GM21423 (cell line): ENCODE measurements around the gene MPP1.
"Not testable (repeated sequence)": the region's sequence is repeated elsewhere in the genome, so short reads cannot be mapped to it uniquely, and the experiment has no call there.

ENCODE experiments used
- ATAC-seq: cut with Tn5 transposase; IDR thresholded peaks from one replicate; pipeline ENCODE4 v1.9.1; 2021; ENCODE audit warnings: mild to moderate bottlenecking, moderate library complexity; ENCODE audit not compliant: unreplicated experiment

The MPP1 gene

DNA sequence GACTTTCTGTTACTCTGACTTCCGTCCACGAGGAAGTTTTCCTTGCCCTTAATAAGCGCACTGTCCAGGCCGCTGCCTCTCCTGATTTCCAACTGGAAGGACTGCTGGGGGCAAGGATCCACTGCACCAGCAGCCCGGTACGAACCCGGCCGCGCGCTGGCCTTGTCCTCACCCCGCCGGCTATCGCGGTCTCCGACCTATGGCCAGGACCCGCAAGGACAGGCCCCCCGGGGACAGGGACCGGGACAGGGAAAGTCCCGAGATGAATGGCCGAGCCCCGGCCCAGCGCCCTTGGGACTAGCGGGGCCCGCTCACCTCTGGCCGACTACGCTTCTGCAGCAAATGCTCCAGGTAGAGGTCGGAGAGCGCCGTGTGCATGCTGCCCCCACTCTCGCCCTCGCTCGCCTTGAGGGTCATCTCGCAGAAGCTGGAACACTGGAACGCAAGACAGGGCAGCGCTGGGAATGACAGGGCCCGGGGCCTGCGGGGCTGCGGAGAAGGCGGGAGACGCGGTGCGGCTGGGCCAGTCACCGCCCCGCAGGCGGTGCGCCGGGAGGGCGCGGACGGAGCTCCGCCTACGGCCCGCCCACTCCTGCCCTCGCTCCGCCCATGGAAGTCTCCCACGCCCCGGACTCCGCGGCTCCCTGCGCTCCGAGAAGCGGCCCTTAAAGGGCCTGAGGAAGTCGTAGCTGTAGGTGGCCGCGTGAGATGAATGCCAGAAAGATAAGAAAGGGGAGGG lies at the start of gene MPP1:
MPP1 (minus strand) TSS at position 529 of the 739 bp plus-strand sequence; CDS start at position 417, 112 bp downstream.
- peak; percentile 94 for ATAC-seq

DNA sequence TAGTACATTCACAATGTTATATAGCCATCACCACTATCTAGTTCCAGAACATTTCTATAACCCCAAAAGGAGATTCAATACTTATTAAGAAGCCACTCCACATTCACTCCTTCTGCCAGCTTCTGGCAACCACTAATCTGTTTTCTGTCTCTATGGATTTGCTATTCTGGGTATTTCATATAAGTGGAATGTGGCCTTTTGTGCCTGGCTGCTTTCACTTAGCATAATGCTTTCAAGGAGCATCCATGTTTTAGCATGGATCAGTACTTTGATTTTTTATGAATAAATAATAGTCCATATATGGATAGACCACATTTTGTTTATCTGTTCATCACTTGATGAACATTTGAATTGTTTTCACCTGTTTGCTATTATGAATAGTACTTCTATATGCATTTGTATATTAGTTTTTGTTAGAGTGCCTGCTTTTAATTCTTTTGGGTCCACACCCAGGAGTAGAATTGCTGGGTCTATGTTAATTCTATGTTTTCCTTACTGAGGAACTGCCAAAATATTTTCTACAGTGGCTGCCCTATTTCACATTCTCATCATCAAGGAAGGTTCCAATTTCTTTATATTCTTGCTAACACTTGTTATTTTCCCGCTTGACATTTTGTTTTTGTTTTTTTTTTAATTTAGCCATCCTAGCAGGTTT lies 45.8 kb upstream of the MPP1 start:
- ATAC-seq = no peak

DNA sequence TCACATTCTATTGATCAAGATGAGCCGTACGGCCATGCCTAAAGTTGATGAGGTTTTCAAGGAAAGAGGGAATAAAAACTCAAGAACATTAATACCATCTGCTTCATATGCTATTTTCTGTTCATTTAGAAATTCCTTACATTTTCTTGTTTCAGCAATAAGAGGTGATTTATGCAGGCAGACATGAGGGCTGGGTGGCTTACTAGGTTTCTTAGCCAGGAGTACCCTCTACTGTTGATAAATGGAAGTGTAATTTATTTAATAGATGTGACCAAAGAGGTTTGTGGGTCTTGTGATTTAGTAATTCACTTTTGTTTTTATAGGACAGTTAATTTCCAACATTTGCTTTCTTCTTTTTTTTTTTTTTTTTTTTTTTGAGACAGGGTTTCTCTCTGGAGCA lies 35.6 kb upstream of the MPP1 start:
- ATAC-seq = no peak

DNA sequence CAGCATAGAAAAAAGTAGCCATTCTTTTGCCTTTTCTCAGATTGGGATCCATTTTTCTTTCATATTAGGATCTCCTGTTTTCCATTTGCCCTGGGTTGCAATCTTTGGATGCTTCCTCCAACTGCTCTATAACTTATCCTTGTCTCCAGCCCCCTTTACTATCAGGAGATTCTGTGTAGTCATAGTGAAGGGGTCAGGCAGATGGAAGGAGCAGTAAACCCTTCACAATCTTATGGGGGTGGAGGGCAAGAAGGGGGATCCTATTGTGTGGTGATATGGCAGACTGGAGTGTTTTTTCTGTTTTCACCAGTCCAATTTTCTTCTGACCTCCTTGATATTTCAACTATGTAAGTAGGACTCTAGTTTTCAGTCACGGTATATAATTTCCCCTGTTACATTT lies 30.9 kb upstream of the MPP1 start:
- ATAC-seq = no peak

DNA sequence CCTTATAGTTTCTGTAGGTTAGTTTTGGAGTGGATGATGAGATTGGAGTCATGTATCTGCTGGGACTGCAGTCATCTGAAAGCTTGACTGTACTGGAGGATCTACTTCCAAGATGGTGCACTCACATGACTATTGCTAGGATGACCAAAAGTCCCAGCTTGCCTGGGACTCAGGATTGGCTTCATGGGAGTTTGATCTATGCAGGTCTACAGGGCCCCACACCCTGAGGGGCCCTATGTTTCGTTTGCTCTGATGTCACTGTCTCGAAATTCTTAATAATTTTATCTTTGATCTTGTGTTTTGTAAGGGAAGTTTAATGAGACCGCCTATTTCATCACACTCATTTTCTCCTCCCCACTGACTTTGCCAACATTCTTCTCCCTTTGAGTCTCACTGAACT lies 29.3 kb upstream of the MPP1 start, which contains the start of gene SMIM9:
SMIM9 (minus strand) TSS at position 101 of the 400 bp plus-strand sequence. CDS start 3,806 bp downstream, outside the sequence.
- ATAC-seq = no peak

DNA sequence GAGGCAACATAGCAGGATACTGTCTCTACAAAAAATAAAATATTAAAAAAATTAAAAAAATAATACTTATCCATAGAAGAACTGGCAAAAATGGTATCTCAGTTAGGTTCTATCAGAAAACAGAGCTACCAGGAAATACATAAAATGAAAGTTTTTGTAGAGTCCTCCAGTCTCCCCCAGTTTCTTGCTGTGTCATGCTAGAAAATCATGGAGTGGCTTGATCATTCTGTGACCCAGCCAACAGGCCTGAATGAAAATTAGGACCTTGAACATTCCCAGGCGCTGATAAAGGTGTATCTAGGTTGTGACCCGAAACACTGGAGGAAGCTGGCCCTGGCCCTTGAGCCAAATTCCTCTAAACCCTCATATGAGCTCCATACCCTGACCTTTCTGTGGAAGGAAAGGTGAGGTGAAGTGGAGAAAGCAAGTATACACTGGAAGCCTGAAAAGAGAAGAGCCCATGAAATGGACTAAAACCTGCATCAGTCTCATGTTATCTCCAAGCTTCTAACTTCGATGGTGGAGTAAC lies 28.5 kb upstream of the MPP1 start:
- no peak for ATAC-seq

DNA sequence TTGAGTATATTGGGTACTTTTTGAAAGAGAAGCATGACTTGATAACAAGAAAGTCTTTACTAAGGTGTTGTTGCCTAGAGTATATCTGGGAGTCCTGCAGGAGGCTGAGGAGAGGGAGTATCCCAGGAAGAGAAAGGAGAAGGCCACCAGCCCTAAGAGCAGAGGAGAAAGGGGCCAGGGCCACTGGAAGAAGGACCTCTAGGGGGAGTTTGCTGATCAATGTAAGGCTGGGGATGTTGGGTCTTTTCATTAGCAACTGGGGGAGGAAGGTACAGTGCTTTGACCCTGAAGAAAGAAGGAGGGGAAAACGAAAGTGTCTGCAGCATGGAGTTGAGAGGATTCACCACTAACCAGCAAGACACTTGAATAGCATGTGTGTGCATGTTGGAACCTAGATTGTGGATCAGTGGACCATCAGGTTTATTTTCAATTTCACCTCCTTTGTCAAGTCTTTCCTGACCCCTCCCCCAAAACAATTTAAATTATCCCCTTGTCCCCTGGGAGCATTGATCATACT lies 24.7 kb upstream of the MPP1 start:
- ATAC-seq = no peak

DNA sequence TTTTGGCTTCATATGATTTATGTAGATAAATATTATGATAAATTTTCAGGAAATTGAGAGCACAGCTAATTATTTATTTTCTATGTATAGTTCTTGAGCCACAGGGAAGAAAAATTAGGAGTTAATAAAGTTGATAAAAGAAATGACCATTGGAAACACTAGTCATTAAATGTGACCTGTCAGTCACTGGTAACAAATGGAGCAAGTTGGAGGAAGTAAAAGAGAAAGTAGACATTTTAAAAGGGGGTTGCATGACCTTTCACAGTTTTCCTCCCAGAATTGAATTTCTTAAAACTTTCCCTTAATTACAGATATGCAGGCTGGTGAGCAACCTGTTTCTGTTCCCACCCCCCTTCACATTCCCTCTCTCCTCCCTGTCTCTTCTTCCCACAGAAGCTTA lies 23.8 kb upstream of the MPP1 start:
- no peak for ATAC-seq

DNA sequence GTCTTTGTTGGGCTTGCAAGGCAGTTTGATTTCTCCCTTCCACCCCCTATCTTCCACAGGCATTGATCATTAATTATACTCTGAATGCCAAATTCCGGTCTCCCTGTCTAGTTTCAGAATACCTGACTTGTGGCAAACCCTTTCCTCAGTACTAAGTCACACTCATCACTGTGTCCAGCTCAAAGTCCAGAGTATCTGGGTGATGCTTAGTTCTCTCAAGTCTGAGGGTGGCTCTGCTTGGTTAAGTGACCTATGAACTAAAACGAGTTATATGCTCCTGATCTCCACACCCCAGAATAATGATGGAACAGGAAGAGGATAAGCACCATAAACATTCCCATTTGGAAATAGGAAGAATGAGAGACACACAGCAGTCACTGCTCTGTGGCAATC lies 22.7 kb upstream of the MPP1 start:
- ATAC-seq = no peak

DNA sequence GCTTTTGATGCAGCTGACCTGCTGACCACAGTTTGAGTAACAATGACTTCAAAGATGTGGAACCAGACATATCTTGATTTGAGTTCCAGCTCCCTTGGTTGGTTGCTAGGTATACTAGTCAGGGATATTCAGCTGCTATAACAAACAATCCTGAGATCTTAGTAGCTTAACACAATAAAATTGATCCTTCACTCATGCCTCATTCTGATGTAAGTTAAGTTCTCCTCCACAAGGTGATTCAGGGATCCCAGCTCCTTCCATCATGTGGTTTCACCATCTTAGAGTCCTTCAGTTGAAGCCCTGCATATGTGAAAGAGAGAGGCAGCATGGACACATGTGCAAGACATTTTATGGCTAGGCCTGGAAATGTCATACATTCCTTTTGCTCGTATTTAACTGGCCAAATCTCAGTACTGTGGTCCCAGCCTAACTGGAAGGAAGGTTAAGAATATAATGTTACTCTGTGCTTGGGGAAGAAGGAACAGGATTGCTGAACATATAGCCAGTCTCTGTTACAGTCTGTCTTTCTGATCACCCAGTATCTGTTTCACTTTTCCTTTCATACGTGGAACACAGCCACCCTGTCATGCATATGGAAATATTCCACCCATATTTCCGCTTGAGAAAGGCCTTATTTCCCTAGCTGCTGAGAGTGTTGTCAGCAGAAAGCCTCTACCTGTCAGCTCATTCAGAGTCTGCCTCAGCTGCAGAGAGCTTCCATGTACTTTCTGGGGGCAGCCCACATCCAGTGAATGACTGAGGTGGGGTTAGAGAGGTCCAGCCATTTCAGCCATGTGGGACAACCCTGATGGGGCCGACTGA lies 22.1 kb upstream of the MPP1 start:
- ATAC-seq = peak; percentile 95

DNA sequence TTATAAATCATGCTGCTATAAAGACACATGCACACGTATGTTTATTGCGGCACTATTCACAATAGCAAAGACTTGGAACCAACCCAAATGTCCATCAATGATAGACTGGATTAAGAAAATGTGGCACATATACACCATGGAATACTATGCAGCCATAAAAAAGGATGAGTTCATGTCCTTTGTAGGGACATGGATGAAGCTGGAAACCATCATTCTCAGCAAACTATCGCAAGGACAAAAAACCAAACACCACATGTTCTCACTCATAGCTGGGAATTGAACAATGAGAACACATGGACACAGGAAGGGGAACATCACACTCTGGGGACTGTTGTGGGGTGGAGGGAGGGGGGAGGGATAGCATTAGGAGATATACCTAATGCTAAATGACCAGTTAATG lies 20.3 kb upstream of the MPP1 start:
- ATAC-seq = not testable (repeated sequence)

DNA sequence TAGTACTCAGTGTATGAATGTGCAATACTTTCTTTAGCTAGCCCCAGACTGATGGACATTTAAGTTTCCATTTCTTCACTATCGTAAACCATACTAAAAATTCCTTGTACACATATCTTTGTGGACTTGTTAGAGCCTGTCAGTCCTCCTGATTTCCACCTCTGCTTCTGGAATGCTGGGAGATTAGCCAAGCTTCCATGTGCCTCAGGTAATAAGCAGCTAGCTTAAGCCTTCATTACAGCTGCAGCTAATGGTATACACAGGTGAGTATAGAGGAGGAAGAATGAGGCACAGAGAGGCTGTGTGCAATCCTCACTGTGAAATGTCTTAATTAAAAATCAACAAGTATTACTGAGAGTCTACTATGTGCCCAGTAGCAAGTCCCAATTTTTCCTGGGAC lies 19.4 kb upstream of the MPP1 start:
- ATAC-seq = no peak

DNA sequence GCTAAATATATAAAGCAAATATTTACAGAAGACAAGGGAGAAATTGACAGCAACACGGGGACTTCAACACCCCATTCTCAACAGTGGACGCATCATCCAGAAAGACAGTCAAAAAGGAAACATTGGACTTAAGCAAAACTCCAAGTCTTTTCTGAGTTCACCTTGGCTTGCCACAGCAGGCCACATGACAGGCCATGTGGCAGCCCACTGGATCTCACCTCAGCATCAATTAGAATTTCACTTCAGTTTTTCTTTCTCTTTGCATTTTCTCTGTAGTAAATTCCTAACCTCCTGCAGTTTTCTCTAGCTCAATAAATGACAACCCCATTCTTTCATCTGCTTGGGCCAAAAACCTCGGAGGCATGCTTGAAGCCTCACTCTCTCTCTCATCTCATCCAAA lies 16.7 kb upstream of the MPP1 start:
- ATAC-seq = no peak

DNA sequence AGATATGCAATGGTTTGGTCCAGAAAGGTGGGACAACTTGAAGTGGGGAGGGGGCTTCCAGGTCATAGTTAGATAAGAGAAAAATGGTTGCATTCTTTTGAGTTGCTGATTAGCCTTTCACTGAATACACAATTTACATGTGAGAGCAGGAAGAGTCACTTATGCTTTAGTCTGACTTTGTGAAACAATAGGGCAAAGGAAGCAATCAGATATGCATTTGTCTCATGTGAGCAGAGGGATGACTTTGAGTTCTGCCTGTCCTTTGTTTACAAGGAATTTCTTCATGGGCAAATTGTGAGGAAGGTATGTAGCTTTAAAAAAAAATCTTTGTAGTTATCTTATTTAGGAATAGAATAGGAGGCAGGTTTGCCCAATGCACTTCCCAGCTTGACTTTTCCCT lies 16.2 kb upstream of the MPP1 start:
- ATAC-seq = no peak

DNA sequence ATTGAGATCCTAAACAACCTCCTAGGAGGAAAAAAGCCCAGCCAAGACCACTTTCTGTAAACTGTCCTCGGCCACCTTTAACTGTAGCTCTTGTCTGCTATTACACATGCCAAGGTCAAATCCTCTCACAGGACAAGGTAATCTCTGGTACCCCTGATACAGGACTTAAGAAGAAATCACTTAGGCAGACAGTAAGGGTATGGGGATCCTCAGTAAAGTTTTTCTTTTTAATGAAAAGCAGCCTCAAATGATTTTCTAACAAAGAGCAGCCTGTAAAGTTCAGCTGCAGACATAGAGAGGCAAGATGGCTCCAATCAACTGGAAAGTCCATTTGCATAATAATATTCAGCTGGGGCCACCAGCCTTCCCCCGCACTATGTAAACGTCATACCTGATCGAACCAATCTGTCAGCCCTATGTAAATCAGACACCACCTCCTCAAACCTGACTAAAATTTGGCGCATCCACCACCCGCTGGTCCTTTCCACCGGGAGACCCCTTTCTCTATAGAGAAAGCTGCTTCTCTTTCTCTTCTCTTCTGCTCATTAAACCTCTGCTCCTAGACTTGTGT lies 14.6 kb upstream of the MPP1 start:
- no peak for ATAC-seq

DNA sequence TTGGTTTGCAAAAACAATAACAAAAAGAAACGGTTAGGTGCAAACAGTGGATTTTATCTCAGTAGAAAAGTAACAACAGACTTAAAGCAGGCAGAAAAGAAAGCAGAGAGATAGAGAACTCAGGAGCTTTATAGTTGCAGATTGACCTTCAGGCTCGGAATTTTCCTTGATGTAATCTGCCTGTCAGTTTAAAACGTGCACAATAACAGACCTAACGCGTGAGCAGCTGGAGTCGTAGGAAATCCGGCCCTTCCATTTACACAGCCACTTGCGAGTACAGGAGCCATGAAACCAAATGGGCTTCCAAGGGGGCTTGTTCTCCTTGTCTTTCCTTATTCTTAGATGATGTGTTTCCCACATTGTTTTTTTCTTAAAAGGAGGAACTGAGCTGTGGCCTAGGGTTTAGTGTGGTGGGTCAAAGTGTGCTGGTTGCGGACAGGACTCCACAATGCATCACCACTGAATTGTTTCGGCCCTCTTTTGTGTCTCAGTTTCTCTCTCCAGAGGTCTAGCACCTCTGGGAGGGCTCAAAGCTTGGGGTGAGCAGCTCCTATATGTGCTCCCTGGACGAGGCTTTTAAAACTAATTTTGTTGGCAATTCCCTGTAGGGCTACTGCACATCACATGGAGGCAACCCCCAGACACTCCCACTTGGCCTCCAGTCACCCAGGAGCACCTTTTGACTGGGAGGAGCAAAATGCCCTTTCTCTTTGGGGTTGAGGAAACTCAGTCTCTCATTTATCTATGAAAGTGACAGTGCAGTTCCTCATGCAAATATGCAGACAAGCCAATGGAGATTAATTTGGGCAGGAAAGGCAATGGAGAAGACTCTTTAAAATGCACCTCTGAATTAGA lies 13.9 kb upstream of the MPP1 start:
- no peak for ATAC-seq

DNA sequence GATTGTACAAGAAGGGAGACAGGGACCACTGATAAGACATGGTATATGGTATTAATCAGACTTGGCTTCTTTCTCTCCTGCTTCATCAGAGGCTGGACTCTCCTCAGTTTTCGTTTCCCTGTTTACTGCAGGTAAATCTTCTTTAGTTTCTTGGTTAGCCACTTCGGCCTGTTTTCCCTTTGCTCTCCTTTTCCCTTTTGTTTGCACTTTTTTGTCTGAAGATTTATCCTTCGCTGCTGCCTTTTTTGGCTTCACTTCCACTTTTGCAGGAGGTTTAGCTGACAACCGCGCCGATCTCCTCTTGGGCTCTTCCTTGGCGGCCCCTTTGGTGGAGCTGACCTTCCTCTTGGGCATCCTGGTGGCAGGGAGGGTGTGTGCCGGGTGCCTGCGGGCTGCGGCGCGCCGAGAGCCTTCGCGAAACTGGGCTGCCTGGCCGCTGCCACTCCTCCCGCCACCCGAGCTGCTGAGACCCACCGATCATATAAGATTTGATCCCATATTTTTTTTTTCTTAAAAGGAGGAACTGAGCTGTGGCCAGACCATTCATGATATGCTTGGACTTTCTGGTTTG lies 11.8 kb upstream of the MPP1 start:
- not testable (repeated sequence) for ATAC-seq

DNA sequence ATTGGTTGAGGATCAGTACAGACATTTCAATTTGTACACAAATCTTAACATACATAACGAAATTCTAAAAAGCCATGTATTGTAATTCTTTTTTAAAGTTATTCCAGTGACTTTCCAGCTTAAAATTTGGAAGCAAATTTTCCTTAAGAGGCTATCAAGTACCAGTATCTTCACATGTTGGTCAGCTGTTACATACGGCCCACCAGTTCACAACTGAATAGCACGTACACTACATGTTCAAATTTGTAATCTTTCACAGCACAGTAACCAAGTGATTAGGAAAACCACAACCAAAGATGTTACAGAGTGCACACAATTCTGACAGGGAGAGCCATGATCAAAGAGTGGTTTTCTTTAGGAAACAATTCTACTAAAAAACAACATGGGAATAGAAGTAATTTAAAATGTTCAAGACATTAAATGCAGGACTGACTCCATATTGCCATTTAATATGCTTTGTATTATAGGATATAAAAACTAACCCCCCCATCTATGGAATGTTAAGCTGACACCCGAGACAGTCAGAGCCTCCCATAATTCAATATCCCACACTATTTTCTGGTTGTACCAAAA lies 11.1 kb upstream of the MPP1 start:
- ATAC-seq = not testable (repeated sequence)

DNA sequence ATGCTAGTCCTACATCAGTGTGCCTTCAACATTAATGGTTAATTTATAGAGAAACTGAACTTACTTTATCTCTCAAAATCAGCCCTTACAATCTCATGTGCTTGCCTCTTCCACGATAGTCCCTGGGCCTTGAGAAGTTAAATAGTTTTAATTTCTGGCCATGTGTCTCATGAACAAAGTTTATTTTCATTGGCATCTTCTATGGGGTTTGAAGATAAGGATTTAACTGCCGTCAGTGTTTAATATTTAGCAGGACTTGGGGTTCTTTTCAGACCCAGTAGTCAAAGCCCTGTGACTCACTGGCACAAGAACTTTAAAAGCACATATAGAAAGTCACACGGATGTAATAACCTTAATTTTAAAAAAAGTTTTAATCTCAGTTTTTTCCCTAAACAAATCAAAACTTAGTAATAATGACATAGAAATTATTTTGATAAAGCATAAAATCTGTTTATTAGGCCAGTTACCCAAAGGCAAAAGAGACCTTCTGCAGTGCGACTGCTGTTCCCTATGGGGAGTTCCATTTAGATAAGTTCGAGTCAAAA lies 10.1 kb upstream of the MPP1 start:
- no peak for ATAC-seq
